Parathyroid adenoma (tissue), 2 donors: ENCODE measurements around the gene CDH12.

Experiments
- H2AFZ ChIP-seq: fragments of 300-600 bp; sonication (generic); one replicate; pipeline ENCODE4 v1.7.0; 2017; ENCODE audit warnings: antibody characterized with exemption, mild to moderate bottlenecking
- H3K27ac ChIP-seq: fragments of 300-600 bp; sonication (generic); one replicate; pipeline ENCODE4 v1.7.0; 2017
- H3K27me3 ChIP-seq: fragments of 300-600 bp; sonication (generic); one replicate; pipeline ENCODE4 v1.7.0; 2017; ENCODE audit warnings: low read length; ENCODE audit not compliant: control insufficient read depth, insufficient read depth
- H3K36me3 ChIP-seq: fragments of 300-600 bp; sonication (generic); one replicate; pipeline ENCODE4 v1.7.0; 2017; ENCODE audit warnings: low read length; ENCODE audit not compliant: control insufficient read depth, insufficient read depth
- H3K4me1 ChIP-seq: fragments of 300-600 bp; sonication (generic); one replicate; pipeline ENCODE4 v1.7.0; 2017; ENCODE audit warnings: control low read depth
- H3K4me2 ChIP-seq: fragments of 300-600 bp; sonication (generic); one replicate; pipeline ENCODE4 v1.7.0; 2017; ENCODE audit warnings: low read length
- H3K4me3 ChIP-seq: fragments of 300-600 bp; sonication (generic); one replicate; pipeline ENCODE4 v1.7.0; 2017; ENCODE audit warnings: low read depth, low read length
- H3K79me2 ChIP-seq: fragments of 300-600 bp; sonication (generic); one replicate; pipeline ENCODE4 v1.7.0; 2017; ENCODE audit warnings: control low read depth
- H3K9ac ChIP-seq: fragments of 300-600 bp; sonication (generic); one replicate; pipeline ENCODE4 v1.7.0; 2017; ENCODE audit warnings: mild to moderate bottlenecking
- H3K9me3 ChIP-seq: fragments of 300-600 bp; sonication (generic); one replicate; pipeline ENCODE4 v1.7.0; 2017; ENCODE audit warnings: low read length; ENCODE audit not compliant: control insufficient read depth
- CTCF ChIP-seq: fragments of 300-600 bp; sonication (generic); IDR thresholded peaks from one replicate; pipeline ENCODE4 v1.7.0; 2017; ENCODE audit warnings: antibody characterized with exemption, mild to moderate bottlenecking
- donor health status: primary hyperparathyroidism.

The CDH12 gene

GRCh38 chr5:21802100-21802499 is 1051.0 kb downstream of the CDH12 start:
- no peak for TF ChIP-seq CTCF
- no peaks in the 10 kb centered on the region for H3K27me3 ChIP-seq

DNA sequence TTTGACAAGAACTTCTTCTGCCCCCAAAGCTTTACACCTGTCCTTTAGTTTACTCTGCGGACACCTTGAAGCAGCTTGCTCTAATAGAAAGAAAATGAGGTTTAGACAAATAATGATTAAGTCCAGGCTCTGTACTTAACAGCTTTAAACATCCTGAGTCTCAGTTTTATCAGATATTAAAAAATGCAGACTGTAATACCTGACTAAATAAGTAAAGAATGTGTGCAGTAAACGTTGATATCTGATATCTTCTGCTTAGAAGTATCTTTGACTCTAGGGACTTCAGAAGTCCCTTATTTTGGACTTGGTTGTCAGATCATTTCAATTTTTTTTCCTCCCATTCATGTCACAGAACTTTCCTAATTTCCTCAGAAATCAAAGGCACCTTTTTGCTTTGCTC is 1060.4 kb downstream of the CDH12 start:
- H3K27ac ChIP-seq: no peak overlapping the region
- no peak overlapping the region for H3K9ac ChIP-seq
- H3K4me1 ChIP-seq: no peaks in the 10 kb centered on the region
- no peaks in the 10 kb centered on the region for H3K27me3 ChIP-seq
- no peaks in the 10 kb centered on the region for H3K79me2 ChIP-seq
- H3K9me3 ChIP-seq: no peaks in the 10 kb centered on the region
- TF ChIP-seq CTCF: no peak
- no peak overlapping the region for H2AFZ ChIP-seq
- H3K36me3 ChIP-seq: no peaks in the 10 kb centered on the region
- H3K4me3 ChIP-seq: no peak overlapping the region
- no peak overlapping the region for H3K4me2 ChIP-seq

More at GRCh38 chr5:21802100-21802499, 1051.0 kb downstream of the CDH12 start:
- Histone ChIP-seq H3K4me3 (no peak overlapping the region), H3K4me2 (no peak overlapping the region), H3K27ac (no peak overlapping the region), H3K9me3 (no peaks in the 10 kb centered on the region), H3K4me1 (no peaks in the 10 kb centered on the region), H3K79me2 (no peaks in the 10 kb centered on the region), H3K9ac (no peak overlapping the region), H2AFZ (no peak overlapping the region), H3K36me3 (no peaks in the 10 kb centered on the region)

DNA sequence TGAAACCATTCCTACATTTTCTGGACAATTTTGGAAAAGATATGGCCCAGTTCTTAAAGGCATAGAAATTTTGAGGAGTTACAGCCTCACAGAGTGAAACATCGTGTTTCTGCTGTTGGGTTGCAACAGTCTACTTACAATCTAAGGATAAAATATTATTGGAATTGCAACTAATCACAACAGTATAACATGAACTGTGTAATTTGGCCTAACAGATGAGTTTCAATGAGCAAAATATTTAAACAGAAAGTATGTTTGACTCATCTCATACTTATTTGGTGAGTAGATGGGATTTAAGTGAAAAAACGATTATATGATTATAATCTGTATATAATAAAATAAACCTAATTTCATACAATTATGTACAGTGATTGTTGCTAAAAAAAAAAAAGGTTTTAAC is 1061.8 kb downstream of the CDH12 start:
- TF ChIP-seq CTCF: no peak
- Histone ChIP-seq H3K79me2 (no peaks in the 10 kb centered on the region), H3K27me3 (no peaks in the 10 kb centered on the region), H3K9ac (no peak overlapping the region), H3K27ac (no peak overlapping the region), H3K4me2 (no peak overlapping the region), H2AFZ (no peak overlapping the region), H3K4me3 (no peak overlapping the region), H3K4me1 (no peaks in the 10 kb centered on the region), H3K36me3 (no peaks in the 10 kb centered on the region), H3K9me3 (no peaks in the 10 kb centered on the region)

DNA sequence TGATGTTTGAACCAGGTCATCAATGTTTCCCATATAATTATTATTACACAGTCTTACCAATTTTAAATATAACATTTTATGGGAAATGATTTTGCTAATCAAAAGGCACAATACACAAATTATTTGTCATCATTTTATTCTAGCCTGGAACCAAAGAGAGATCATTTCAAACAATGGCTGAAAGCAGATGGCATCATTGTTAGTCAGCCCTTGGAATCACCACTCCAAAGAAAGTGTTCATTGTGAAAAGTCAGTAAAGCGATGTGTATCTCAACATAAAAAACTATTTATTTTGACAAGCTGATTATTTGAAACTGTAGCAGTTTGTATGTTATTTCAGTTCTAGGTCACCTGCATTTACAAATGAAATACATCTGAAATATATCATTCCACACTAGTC is 1068.7 kb downstream of the CDH12 start:
- Histone ChIP-seq H3K79me2 (no peaks in the 10 kb centered on the region), H3K36me3 (no peaks in the 10 kb centered on the region), H3K4me2 (no peak overlapping the region)

More for the DNA sequence above, 1068.7 kb downstream of the CDH12 start:
- Histone ChIP-seq H3K9me3 (no peaks in the 10 kb centered on the region), H3K9ac (no peak overlapping the region), H3K27me3 (no peaks in the 10 kb centered on the region), H3K4me1 (no peaks in the 10 kb centered on the region), H3K27ac (no peak overlapping the region), H3K4me3 (no peak overlapping the region), H2AFZ (no peak overlapping the region)
- TF ChIP-seq CTCF: no peak
